ENCODE measurements around the gene MSH4. TPM values are rescaled to one million over a fixed set of nuclear protein-coding genes. Genes with fewer than 3 reads are reported as not detected.

The MSH4 gene
- total and polyA plus RNA-seq, 4 donors, result 0.46 to 0.72 (median 0.68) TPM; not detected in 1

- Histone ChIP-seq H3K4me1 (ENCODE audit: control insufficient read depth in 1 of 2, insufficient read depth in 2 of 2, low read length in 2 of 2) (no peaks in the 10 kb centered on the region), H3K36me3 (ENCODE audit: control insufficient read depth in 1 of 2, insufficient read depth in 2 of 2, low read length in 1 of 2) (no peaks in the 10 kb centered on the region), H3K27ac (ENCODE audit: low read depth in 1 of 2, low read length in 2 of 2) (no peak overlapping the region), H3K9me3 (ENCODE audit: control insufficient read depth, low read length) (no peaks in the 10 kb centered on the region), H3K27me3 (ENCODE audit: control insufficient read depth in 1 of 2, insufficient read depth in 2 of 2, low read length in 1 of 2) (no peaks in the 10 kb centered on the region), H3K4me3 (ENCODE audit: low read length in 2 of 2) (no peak overlapping the region)
- intact Hi-C loops (cut with DNase I), result no loop called here
- DNase-seq (no peak), ATAC-seq (ENCODE audit: low FRiP score) (no peak)
Observed at GRCh38 chr1:75855734-75856133, 59.1 kb downstream of the MSH4 start.

GRCh38 chr1:75861831-75862230, 65.1 kb downstream of the MSH4 start:
- intact Hi-C loops (cut with DNase I), result no loop called here
- Histone ChIP-seq H3K27me3 (ENCODE audit: control insufficient read depth in 1 of 2, insufficient read depth in 2 of 2, low read length in 1 of 2) (no peaks in the 10 kb centered on the region), H3K4me3 (ENCODE audit: low read length in 2 of 2) (no peak overlapping the region), H3K36me3 (ENCODE audit: control insufficient read depth in 1 of 2, insufficient read depth in 2 of 2, low read length in 1 of 2) (no peaks in the 10 kb centered on the region), H3K4me1 (ENCODE audit: control insufficient read depth in 1 of 2, insufficient read depth in 2 of 2, low read length in 2 of 2) (no peaks in the 10 kb centered on the region), H3K27ac (ENCODE audit: low read depth in 1 of 2, low read length in 2 of 2) (no peak overlapping the region), H3K9me3 (ENCODE audit: control insufficient read depth, low read length) (no peaks in the 10 kb centered on the region)
- 77% methylated on average over 6 of the region's 6 CpGs for WGBS, 2 donors
- DNase-seq (no peak), ATAC-seq (ENCODE audit: low FRiP score) (no peak)

GRCh38 chr1:75870951-75871350, 74.3 kb downstream of the MSH4 start:
- Histone ChIP-seq H3K4me1 (ENCODE audit: control insufficient read depth in 1 of 2, insufficient read depth in 2 of 2, low read length in 2 of 2) (no peaks in the 10 kb centered on the region), H3K27ac (ENCODE audit: low read depth in 1 of 2, low read length in 2 of 2) (no peak overlapping the region), H3K36me3 (ENCODE audit: control insufficient read depth in 1 of 2, insufficient read depth in 2 of 2, low read length in 1 of 2) (no peaks in the 10 kb centered on the region), H3K4me3 (ENCODE audit: low read length in 2 of 2) (no peak overlapping the region), H3K9me3 (ENCODE audit: control insufficient read depth, low read length) (no peaks in the 10 kb centered on the region), H3K27me3 (ENCODE audit: control insufficient read depth in 1 of 2, insufficient read depth in 2 of 2, low read length in 1 of 2) (no peaks in the 10 kb centered on the region)
- ATAC-seq (ENCODE audit: low FRiP score) (no peak), DNase-seq (no peak)
- WGBS, 2 donors, result 42 to 64% methylated on average over 1 of the region's 1 CpG
- intact Hi-C loops (cut with DNase I), result no loop called here

GRCh38 chr1:75879985-75880384, 83.3 kb downstream of the MSH4 start:
- WGBS, 2 donors, result 70 to 85% methylated on average over 1 of the region's 1 CpG

GRCh38 chr1:75884437-75884836, 87.8 kb downstream of the MSH4 start:
- intact Hi-C loops (cut with DNase I), result no loop called here
- DNase-seq (no peak), ATAC-seq (ENCODE audit: low FRiP score) (no peak)
- Histone ChIP-seq H3K36me3 (ENCODE audit: control insufficient read depth in 1 of 2, insufficient read depth in 2 of 2, low read length in 1 of 2) (no peaks in the 10 kb centered on the region), H3K4me3 (ENCODE audit: low read length in 2 of 2) (no peak overlapping the region), H3K9me3 (ENCODE audit: control insufficient read depth, low read length) (no peaks in the 10 kb centered on the region), H3K27ac (ENCODE audit: low read depth in 1 of 2, low read length in 2 of 2) (no peak overlapping the region), H3K27me3 (ENCODE audit: control insufficient read depth in 1 of 2, insufficient read depth in 2 of 2, low read length in 1 of 2) (no peaks in the 10 kb centered on the region), H3K4me1 (ENCODE audit: control insufficient read depth in 1 of 2, insufficient read depth in 2 of 2, low read length in 2 of 2) (no peaks in the 10 kb centered on the region)
- WGBS, 2 donors, result 25 to 38% methylated on average over 1 of the region's 1 CpG

More at GRCh38 chr1:75879985-75880384, 83.3 kb downstream of the MSH4 start:
- Histone ChIP-seq H3K4me1 (ENCODE audit: control insufficient read depth in 1 of 2, insufficient read depth in 2 of 2, low read length in 2 of 2) (no peaks in the 10 kb centered on the region), H3K27ac (ENCODE audit: low read depth in 1 of 2, low read length in 2 of 2) (no peak overlapping the region), H3K4me3 (ENCODE audit: low read length in 2 of 2) (no peak overlapping the region), H3K36me3 (ENCODE audit: control insufficient read depth in 1 of 2, insufficient read depth in 2 of 2, low read length in 1 of 2) (no peaks in the 10 kb centered on the region), H3K9me3 (ENCODE audit: control insufficient read depth, low read length) (no peaks in the 10 kb centered on the region), H3K27me3 (ENCODE audit: control insufficient read depth in 1 of 2, insufficient read depth in 2 of 2, low read length in 1 of 2) (no peaks in the 10 kb centered on the region)
- intact Hi-C loops (cut with DNase I), result no loop called here
- no peak for DNase-seq
- ATAC-seq (ENCODE audit: low FRiP score), result no peak

- H3K27me3 ChIP-seq (ENCODE audit: control insufficient read depth in 1 of 2, insufficient read depth in 2 of 2, low read length in 1 of 2), result no peaks in the 10 kb centered on the region
- no peak overlapping the region for H3K4me3 ChIP-seq (ENCODE audit: low read length in 2 of 2)
- no peak overlapping the region for H3K27ac ChIP-seq (ENCODE audit: low read depth in 1 of 2, low read length in 2 of 2)
- DNase-seq (no peak), ATAC-seq (ENCODE audit: low FRiP score) (no peak)
- no peaks in the 10 kb centered on the region for H3K9me3 ChIP-seq (ENCODE audit: control insufficient read depth, low read length)
- H3K4me1 ChIP-seq (ENCODE audit: control insufficient read depth in 1 of 2, insufficient read depth in 2 of 2, low read length in 2 of 2), result no peaks in the 10 kb centered on the region
- WGBS, 2 donors, result 8 to 20% methylated on average over 1 of the region's 1 CpG
- intact Hi-C loops (cut with DNase I), result no loop called here
- H3K36me3 ChIP-seq (ENCODE audit: control insufficient read depth in 1 of 2, insufficient read depth in 2 of 2, low read length in 1 of 2), result no peaks in the 10 kb centered on the region
Observed at GRCh38 chr1:75901371-75901770, 104.7 kb downstream of the MSH4 start.

- H3K27ac ChIP-seq (ENCODE audit: low read depth in 1 of 2, low read length in 2 of 2), result no peak overlapping the region
- no peak overlapping the region for H3K4me3 ChIP-seq (ENCODE audit: low read length in 2 of 2)
- H3K36me3 ChIP-seq (ENCODE audit: control insufficient read depth in 1 of 2, insufficient read depth in 2 of 2, low read length in 1 of 2), result no peaks in the 10 kb centered on the region
- H3K27me3 ChIP-seq (ENCODE audit: control insufficient read depth in 1 of 2, insufficient read depth in 2 of 2, low read length in 1 of 2), result no peaks in the 10 kb centered on the region
- no peaks in the 10 kb centered on the region for H3K9me3 ChIP-seq (ENCODE audit: control insufficient read depth, low read length)
- intact Hi-C loops (cut with DNase I), result no loop called here
- WGBS, 2 donors, result 35 to 47% methylated on average over 2 of the region's 2 CpGs
- H3K4me1 ChIP-seq (ENCODE audit: control insufficient read depth in 1 of 2, insufficient read depth in 2 of 2, low read length in 2 of 2), result no peaks in the 10 kb centered on the region
- DNase-seq (no peak), ATAC-seq (ENCODE audit: low FRiP score) (no peak)
Observed at GRCh38 chr1:75908717-75909152, 112.1 kb downstream of the MSH4 start.

GRCh38 chr1:75916834-75917233, 120.2 kb downstream of the MSH4 start:
- H3K9me3 ChIP-seq (ENCODE audit: control insufficient read depth, low read length), result no peaks in the 10 kb centered on the region
- no peaks in the 10 kb centered on the region for H3K36me3 ChIP-seq (ENCODE audit: control insufficient read depth in 1 of 2, insufficient read depth in 2 of 2, low read length in 1 of 2)
- no peak overlapping the region for H3K4me3 ChIP-seq (ENCODE audit: low read length in 2 of 2)
- no peak overlapping the region for H3K27ac ChIP-seq (ENCODE audit: low read depth in 1 of 2, low read length in 2 of 2)
- no peaks in the 10 kb centered on the region for H3K4me1 ChIP-seq (ENCODE audit: control insufficient read depth in 1 of 2, insufficient read depth in 2 of 2, low read length in 2 of 2)
- 73 to 85% methylated on average over 2 of the region's 2 CpGs for WGBS, 2 donors
- no peak for ATAC-seq (ENCODE audit: low FRiP score)
- no peaks in the 10 kb centered on the region for H3K27me3 ChIP-seq (ENCODE audit: control insufficient read depth in 1 of 2, insufficient read depth in 2 of 2, low read length in 1 of 2)
- intact Hi-C loops (cut with DNase I), result no loop called here
- DNase-seq, result no peak

- no peak for DNase-seq
- intact Hi-C loops (cut with DNase I), result no loop called here
- H3K36me3 ChIP-seq (ENCODE audit: control insufficient read depth in 1 of 2, insufficient read depth in 2 of 2, low read length in 1 of 2), result no peaks in the 10 kb centered on the region
- 86 to 90% methylated on average over 1 of the region's 1 CpG for WGBS, 2 donors
- H3K9me3 ChIP-seq (ENCODE audit: control insufficient read depth, low read length), result no peaks in the 10 kb centered on the region
- no peak for ATAC-seq (ENCODE audit: low FRiP score)
- no peak overlapping the region for H3K4me3 ChIP-seq (ENCODE audit: low read length in 2 of 2)
- no peaks in the 10 kb centered on the region for H3K4me1 ChIP-seq (ENCODE audit: control insufficient read depth in 1 of 2, insufficient read depth in 2 of 2, low read length in 2 of 2)
- no peak overlapping the region for H3K27ac ChIP-seq (ENCODE audit: low read depth in 1 of 2, low read length in 2 of 2)
- H3K27me3 ChIP-seq (ENCODE audit: control insufficient read depth in 1 of 2, insufficient read depth in 2 of 2, low read length in 1 of 2), result no peaks in the 10 kb centered on the region
Observed at GRCh38 chr1:75922698-75923097, 126.0 kb downstream of the MSH4 start.
